WTC11 (cell line): Measurements from ENCODE around the gene CEP104. TPM values are rescaled to one million over a fixed set of nuclear protein-coding genes. Genes with fewer than 3 reads are reported as not detected.

Experiments used
- ATAC-seq: fragments of 200-7000 bp; cut with Tn5 transposase; 2 replicates; pipeline ENCODE4 v1.10.0; 2021; ENCODE audit warnings: mild to moderate bottlenecking, moderate library complexity
- CTCF ChIA-PET: fragments of 300-600 bp; sonication (Branson Sonifier 250); formaldehyde crosslinking; loops from one replicate; lab custom pipeline; 2021; ENCODE audit warnings: antibody characterized with exemption; lab: Charles Lee
- POLR2A ChIA-PET: fragments of 350-600 bp; sonication (Branson Sonifier 250); formaldehyde crosslinking; loops from one replicate; lab custom pipeline; 2021; ENCODE audit warnings: antibody characterized with exemption; lab: Charles Lee
- DNase-seq: peaks from one replicate; pipeline ENCODE4 v3.0.0; 2021; ENCODE audit warnings: low spot score
- H3K27ac Mint-ChIP-seq: 2 replicates; pipeline ENCODE4 v1.8.0; 2021; ENCODE audit warnings: mixed read lengths
- H3K27me3 Mint-ChIP-seq: 2 replicates; pipeline ENCODE4 v1.8.0; 2021; ENCODE audit warnings: low read depth, mild to moderate bottlenecking, moderate library complexity, mixed read lengths
- H3K36me3 Mint-ChIP-seq: 2 replicates; pipeline ENCODE4 v1.8.0; 2021; ENCODE audit warnings: mixed read lengths
- H3K4me1 Mint-ChIP-seq: 2 replicates; pipeline ENCODE4 v1.8.0; 2022; ENCODE audit warnings: mixed read lengths
- H3K4me3 Mint-ChIP-seq: 2 replicates; pipeline ENCODE4 v1.8.0; 2021; ENCODE audit warnings: mild to moderate bottlenecking, moderate library complexity, mixed read lengths
- H3K9me3 Mint-ChIP-seq: 2 replicates; pipeline ENCODE4 v1.8.0; 2021; ENCODE audit warnings: mixed read lengths
- CDX4 ChIP-seq: fragments of 250-450 bp; sonication (Bioruptor Pico); IDR thresholded peaks from 2 replicates; pipeline ENCODE4 v1.9.0; 2021; ENCODE audit warnings: moderate library complexity, mild to moderate bottlenecking, inconsistent platforms, borderline replicate concordance
- CREB1 ChIP-seq: sonication (generic); formaldehyde crosslinking; IDR thresholded peaks from 2 replicates; pipeline ENCODE4 v1.8.0; 2023; ENCODE audit warnings: mild to moderate bottlenecking, missing genetic modification reagents
- CTCF ChIP-seq: fragments of 200-600 bp; IDR thresholded peaks from 2 replicates; pipeline ENCODE4 v1.8.0; 2022; ENCODE audit warnings: antibody characterized with exemption
- ESRRA ChIP-seq: sonication (generic); formaldehyde crosslinking; IDR thresholded peaks from 2 replicates; pipeline ENCODE4 v1.8.1; 2022; ENCODE audit warnings: mild to moderate bottlenecking, missing genetic modification reagents, borderline replicate concordance
- ETV6 ChIP-seq: sonication (generic); formaldehyde crosslinking; IDR thresholded peaks from 2 replicates; pipeline ENCODE4 v1.8.1; 2022; ENCODE audit warnings: mild to moderate bottlenecking, missing genetic modification reagents
- FOXJ3 ChIP-seq: sonication (generic); formaldehyde crosslinking; IDR thresholded peaks from 2 replicates; pipeline ENCODE4 v1.9.0; 2021; ENCODE audit warnings: missing genetic modification reagents, mild to moderate bottlenecking, borderline replicate concordance
- FOXP1 ChIP-seq: sonication (generic); formaldehyde crosslinking; IDR thresholded peaks from 2 replicates; pipeline ENCODE4 v1.8.0; 2022; ENCODE audit warnings: missing genetic modification reagents, mild to moderate bottlenecking, moderate library complexity, borderline replicate concordance
- GTF2I ChIP-seq: fragments of 250-450 bp; sonication (Bioruptor Pico); conservative IDR thresholded peaks from 2 replicates; pipeline ENCODE4 v1.4.0; 2021; ENCODE audit warnings: mild to moderate bottlenecking
- HMGXB4 ChIP-seq: sonication (generic); formaldehyde crosslinking; IDR thresholded peaks from 2 replicates; pipeline ENCODE4 v1.8.1; 2023; ENCODE audit warnings: mild to moderate bottlenecking, moderate library complexity, missing genetic modification reagents
- MYBL2 ChIP-seq: sonication (generic); formaldehyde crosslinking; IDR thresholded peaks from 2 replicates; pipeline ENCODE4 v1.8.1; 2023; ENCODE audit warnings: mild to moderate bottlenecking, moderate library complexity, missing genetic modification reagents
- NR1H2 ChIP-seq: sonication (generic); formaldehyde crosslinking; IDR thresholded peaks from 2 replicates; pipeline ENCODE4 v1.9.0; 2021; ENCODE audit warnings: mild to moderate bottlenecking, moderate library complexity, missing genetic modification reagents
- NR2C2 ChIP-seq: sonication (generic); formaldehyde crosslinking; IDR thresholded peaks from 2 replicates; pipeline ENCODE4 v1.8.0; 2022; ENCODE audit warnings: mild to moderate bottlenecking, missing genetic modification reagents
- NR3C1 ChIP-seq: sonication (generic); formaldehyde crosslinking; conservative IDR thresholded peaks from 2 replicates; pipeline ENCODE4 v1.8.1; 2023; ENCODE audit warnings: low read depth, mild to moderate bottlenecking, missing genetic modification reagents
- PREB ChIP-seq: sonication (generic); formaldehyde crosslinking; IDR thresholded peaks from 2 replicates; pipeline ENCODE4 v1.8.1; 2022; ENCODE audit warnings: mild to moderate bottlenecking, missing genetic modification reagents, moderate library complexity, borderline replicate concordance
- RORB ChIP-seq: fragments of 250-450 bp; sonication (Bioruptor Pico); IDR thresholded peaks from 2 replicates; pipeline ENCODE4 v1.9.0; 2021; ENCODE audit warnings: mild to moderate bottlenecking
- SMAD3 ChIP-seq: sonication (generic); formaldehyde crosslinking; IDR thresholded peaks from 2 replicates; pipeline ENCODE4 v1.8.0; 2022; ENCODE audit warnings: missing genetic modification reagents, mild to moderate bottlenecking, borderline replicate concordance
- TCF7 ChIP-seq: sonication (generic); formaldehyde crosslinking; IDR thresholded peaks from 2 replicates; pipeline ENCODE4 v1.8.0; 2022; ENCODE audit warnings: mild to moderate bottlenecking, low read depth, missing genetic modification reagents, moderate library complexity
- USF2 ChIP-seq: sonication (generic); formaldehyde crosslinking; IDR thresholded peaks from 2 replicates; pipeline ENCODE4 v1.8.1; 2023; ENCODE audit warnings: mild to moderate bottlenecking, missing genetic modification reagents, moderate library complexity
- ZBTB43 ChIP-seq: sonication (generic); formaldehyde crosslinking; IDR thresholded peaks from 2 replicates; pipeline ENCODE4 v1.8.1; 2023; ENCODE audit warnings: mild to moderate bottlenecking, missing genetic modification reagents
- ZNF138 ChIP-seq: sonication (generic); formaldehyde crosslinking; conservative IDR thresholded peaks from 2 replicates; pipeline ENCODE4 v1.8.1; 2022; ENCODE audit warnings: mild to moderate bottlenecking, moderate library complexity, missing genetic modification reagents
- ZNF219 ChIP-seq: sonication (generic); formaldehyde crosslinking; IDR thresholded peaks from 2 replicates; pipeline ENCODE4 v1.8.0; 2023; ENCODE audit warnings: missing genetic modification reagents, mild to moderate bottlenecking, borderline replicate concordance
- ZNF232 ChIP-seq: sonication (generic); formaldehyde crosslinking; IDR thresholded peaks from 2 replicates; pipeline ENCODE4 v1.8.0; 2022; ENCODE audit warnings: mild to moderate bottlenecking, missing genetic modification reagents
- ZNF317 ChIP-seq: sonication (generic); formaldehyde crosslinking; IDR thresholded peaks from 2 replicates; pipeline ENCODE4 v1.8.1; 2023; ENCODE audit warnings: low read depth, mild to moderate bottlenecking, moderate library complexity, missing genetic modification reagents, borderline replicate concordance
- ZSCAN18 ChIP-seq: fragments of 250-450 bp; sonication (Bioruptor Pico); IDR thresholded peaks from 2 replicates; pipeline ENCODE4 v2.1.2; 2022; ENCODE audit warnings: mild to moderate bottlenecking, moderate library complexity
- total RNA-seq: library from RNA; stranded (reverse); gene quantifications from 3 replicates; pipeline ENCODE4 v1.2.3, GENCODE V29; 2021

Gene CEP104
- total RNA-seq, 1 experiment from 2014 or later: 38.0 TPM

- TF ChIP-seq FOXP1 (CRISPR knock-in tag) (no peak), ZNF138 (CRISPR knock-in tag) (no peak), ZNF219 (CRISPR knock-in tag) (no peak), NR1H2 (CRISPR knock-in tag) (no peak), CREB1 (no peak), GTF2I (CRISPR knock-in tag) (no peak), SMAD3 (CRISPR knock-in tag) (no peak), CDX4 (CRISPR knock-in tag) (no peak), ZNF317 (no peak), TCF7 (CRISPR knock-in tag) (no peak), FOXJ3 (no peak), USF2 (CRISPR knock-in tag) (no peak), ZNF232 (CRISPR knock-in tag) (no peak), MYBL2 (CRISPR knock-in tag) (no peak), ZBTB43 (CRISPR knock-in tag) (no peak), NR2C2 (CRISPR knock-in tag) (no peak), CTCF (no peak), ESRRA (CRISPR knock-in tag) (no peak)
- H3K9me3 Mint-ChIP-seq: 0 out of 2 replicates have a peak, but pooled peaks cover 3% of the 10 kb centered on the region
These were observed 48.4 kb upstream of the CEP104 start for GRCh38 chr1:3905266-3905952.

GRCh38 chr1:3904843-3905185 lies 47.8 kb upstream of the CEP104 start:
- Mint-ChIP-seq H3K27me3 (no peaks in the 10 kb centered on the region; the same call in 1 of the 2 replicates), H3K27ac (no peak overlapping the region)
- no peak for DNase-seq
- TF ChIP-seq RORB (no peak), FOXP1 (CRISPR knock-in tag) (no peak), PREB (CRISPR knock-in tag) (no peak), TCF7 (CRISPR knock-in tag) (no peak), NR2C2 (CRISPR knock-in tag) (no peak), ETV6 (CRISPR knock-in tag) (no peak), CREB1 (no peak), USF2 (CRISPR knock-in tag) (no peak), ZNF232 (CRISPR knock-in tag) (no peak), NR3C1 (no peak), ZNF138 (CRISPR knock-in tag) (no peak), ZSCAN18 (no peak), HMGXB4 (CRISPR knock-in tag) (no peak)
- TF ChIP-seq, all 79 proteins: peak for 0
- no peak for ATAC-seq
- ChIA-PET CTCF (no interaction called here), POLR2A (no interaction called here)
- H3K4me3 Mint-ChIP-seq: no peak overlapping the region
- H3K36me3 Mint-ChIP-seq: no peaks in the 10 kb centered on the region; the same call in 1 of the 2 replicates
- H3K9me3 Mint-ChIP-seq: 0 out of 2 replicates have a peak, but pooled peaks cover 3% of the 10 kb centered on the region
- H3K4me1 Mint-ChIP-seq: peaks cover 10% of the 10 kb centered on the region

More at GRCh38 chr1:3905266-3905952, 48.4 kb upstream of the CEP104 start:
- H3K4me1 Mint-ChIP-seq: peaks cover 10% of the 10 kb centered on the region
- ATAC-seq (no peak), DNase-seq (no peak)
- POLR2A ChIA-PET: no interaction called here
- no peaks in the 10 kb centered on the region; the same call in 1 of the 2 replicates for H3K36me3 Mint-ChIP-seq
- H3K27me3 Mint-ChIP-seq: no peaks in the 10 kb centered on the region; the same call in 1 of the 2 replicates
- no peak overlapping the region for H3K4me3 Mint-ChIP-seq
- no peak overlapping the region for H3K27ac Mint-ChIP-seq
- CTCF ChIA-PET: no interaction called here
